ENCODE data around the gene MTFR1L.
"Not testable (repeated sequence)": the region's sequence is repeated elsewhere in the genome, so short reads cannot be mapped to it uniquely, and the experiment has no call there.

The MTFR1L gene

GRCh38 chr1:25829046-25829445 lies 9.3 kb downstream of the MTFR1L start:
- DNase-seq: no peak

- no peak for DNase-seq
Observed at GRCh38 chr1:25831569-25832196, 11.9 kb downstream of the MTFR1L start.

GRCh38 chr1:25832336-25833037 lies 12.7 kb downstream of the MTFR1L start:
- DNase-seq: no peak

- DNase-seq: no peak
Observed at GRCh38 chr1:25833158-25833557, 13.4 kb downstream of the MTFR1L start.

GRCh38 chr1:25834894-25835293 lies 15.1 kb downstream of the MTFR1L start:
- no peak for DNase-seq

DNA sequence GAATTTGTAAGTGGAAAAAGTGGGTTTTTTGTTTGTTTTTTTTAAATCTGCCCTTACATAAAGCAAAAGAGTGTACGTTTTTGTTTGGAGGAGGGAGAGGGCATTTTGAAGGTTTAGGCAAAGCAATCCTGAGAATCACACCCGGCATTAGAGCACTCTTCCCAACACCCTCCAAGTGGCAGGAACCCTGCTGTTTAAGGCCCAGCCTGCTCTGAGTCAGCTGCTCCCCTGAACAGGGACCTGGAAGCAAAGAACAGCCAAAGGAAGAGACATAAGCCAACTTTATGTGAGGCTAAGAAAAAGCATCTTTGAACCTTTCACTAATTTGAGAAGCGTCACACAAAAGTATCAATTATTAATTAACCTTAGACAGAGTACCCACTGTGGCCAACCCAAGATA lies 16.9 kb downstream of the MTFR1L start:
- DNase-seq: no peak

- DNase-seq: no peak
Observed at GRCh38 chr1:25837262-25837875, 17.6 kb downstream of the MTFR1L start.

DNA sequence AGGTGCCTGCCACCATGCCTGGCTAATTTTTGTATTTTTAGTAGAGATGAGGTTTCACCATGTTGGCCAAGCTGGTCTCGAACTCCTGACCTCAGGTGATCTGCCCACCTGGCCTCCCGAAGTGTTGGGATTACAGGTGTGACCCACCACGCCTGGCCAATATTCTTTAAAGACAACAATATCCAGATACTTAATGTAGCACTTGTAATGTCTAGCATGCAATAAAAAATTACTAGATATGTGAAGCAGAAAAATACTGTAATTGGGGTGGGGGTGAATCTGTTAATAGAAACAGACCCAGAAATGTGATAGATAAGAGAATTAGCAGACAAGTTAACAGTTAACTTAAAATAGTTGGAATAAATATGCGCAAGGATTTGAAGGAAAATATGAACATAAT lies 20.1 kb downstream of the MTFR1L start:
- DNase-seq: not testable (repeated sequence)

DNA sequence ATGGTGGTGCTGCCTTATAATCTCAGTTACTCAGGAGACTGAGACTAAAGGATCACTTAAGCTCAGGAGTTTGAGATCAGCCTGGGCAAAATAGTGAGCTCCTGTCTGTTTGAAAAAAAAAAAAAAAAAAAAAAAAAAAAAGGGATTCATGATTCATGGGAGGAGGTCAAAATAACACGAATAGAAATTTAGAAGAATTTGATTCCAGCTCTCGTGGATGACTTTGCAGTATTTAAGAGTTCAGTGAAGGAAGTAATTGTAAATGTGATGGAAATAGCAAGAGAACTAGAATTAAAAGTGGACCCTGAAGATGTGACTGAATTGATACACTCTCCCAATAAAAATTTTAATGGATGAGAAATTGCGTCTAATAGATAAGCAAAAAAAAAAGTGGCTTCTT lies 23.7 kb downstream of the MTFR1L start:
- DNase-seq: no peak

- DNase-seq: no peak
Observed at GRCh38 chr1:25844536-25845337, 25.0 kb downstream of the MTFR1L start.

DNA sequence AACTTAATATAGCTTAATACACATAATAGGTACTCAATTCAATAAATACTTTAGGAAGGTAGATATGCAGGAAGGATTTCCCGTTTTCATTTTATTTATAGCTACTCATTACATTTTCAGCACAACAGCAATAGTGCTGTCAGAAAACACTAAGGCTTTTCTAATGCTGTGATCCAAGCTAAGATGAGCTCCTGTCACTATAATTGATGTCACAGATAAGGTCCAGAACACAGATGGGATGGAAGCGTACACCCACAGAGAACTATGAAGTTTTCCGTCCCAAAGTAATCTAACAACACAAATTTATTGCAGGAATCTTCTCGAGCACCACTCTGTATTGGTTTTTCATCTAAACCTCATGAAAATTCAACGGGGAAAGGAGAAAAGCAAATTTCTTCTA lies 25.9 kb downstream of the MTFR1L start:
- DNase-seq: no peak

GRCh38 chr1:25847929-25848328 lies 28.2 kb downstream of the MTFR1L start:
- DNase-seq: no peak

GRCh38 chr1:25848531-25848930 lies 28.8 kb downstream of the MTFR1L start:
- no peak for DNase-seq

GRCh38 chr1:25854554-25854953 lies 34.8 kb downstream of the MTFR1L start:
- DNase-seq: no peak

DNA sequence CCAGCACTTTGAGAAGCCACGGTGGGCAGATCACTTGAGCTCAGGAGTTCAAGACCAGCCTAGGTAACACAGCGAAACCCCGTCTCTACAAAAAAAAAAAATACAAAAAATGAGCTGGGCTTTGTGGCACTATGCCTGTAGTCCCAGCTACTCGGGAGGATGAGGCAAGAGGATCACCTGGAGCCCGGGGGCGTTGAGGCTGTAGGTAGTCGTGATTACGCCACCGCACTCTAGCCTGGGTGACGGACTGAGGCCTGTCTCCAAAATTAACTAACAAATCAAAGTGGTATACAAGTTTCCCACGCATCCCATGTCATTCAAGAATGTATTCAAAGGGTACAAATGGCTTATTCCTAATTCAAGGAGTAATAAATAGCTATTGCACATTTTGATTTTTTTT lies 37.1 kb downstream of the MTFR1L start:
- no peak for DNase-seq

DNA sequence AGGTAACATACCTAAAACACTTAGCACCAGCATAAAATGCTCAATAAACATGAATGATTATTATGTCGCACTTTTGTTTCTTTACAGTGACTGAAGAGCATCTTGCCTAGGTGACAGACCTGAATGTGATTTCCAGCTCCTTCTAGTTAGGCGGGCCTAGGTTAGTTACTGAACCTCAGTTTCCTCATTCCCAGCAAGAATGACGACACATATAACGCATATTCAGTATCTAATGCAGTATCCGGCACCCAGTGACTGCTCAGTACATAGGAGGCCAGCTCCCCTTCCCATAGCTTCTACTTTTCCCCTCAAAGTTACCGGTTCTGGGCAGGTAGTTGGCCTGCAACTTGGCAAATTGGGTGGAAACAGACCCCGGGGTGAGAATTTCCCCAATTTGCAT lies 38.7 kb downstream of the MTFR1L start:
- no peak for DNase-seq

DNA sequence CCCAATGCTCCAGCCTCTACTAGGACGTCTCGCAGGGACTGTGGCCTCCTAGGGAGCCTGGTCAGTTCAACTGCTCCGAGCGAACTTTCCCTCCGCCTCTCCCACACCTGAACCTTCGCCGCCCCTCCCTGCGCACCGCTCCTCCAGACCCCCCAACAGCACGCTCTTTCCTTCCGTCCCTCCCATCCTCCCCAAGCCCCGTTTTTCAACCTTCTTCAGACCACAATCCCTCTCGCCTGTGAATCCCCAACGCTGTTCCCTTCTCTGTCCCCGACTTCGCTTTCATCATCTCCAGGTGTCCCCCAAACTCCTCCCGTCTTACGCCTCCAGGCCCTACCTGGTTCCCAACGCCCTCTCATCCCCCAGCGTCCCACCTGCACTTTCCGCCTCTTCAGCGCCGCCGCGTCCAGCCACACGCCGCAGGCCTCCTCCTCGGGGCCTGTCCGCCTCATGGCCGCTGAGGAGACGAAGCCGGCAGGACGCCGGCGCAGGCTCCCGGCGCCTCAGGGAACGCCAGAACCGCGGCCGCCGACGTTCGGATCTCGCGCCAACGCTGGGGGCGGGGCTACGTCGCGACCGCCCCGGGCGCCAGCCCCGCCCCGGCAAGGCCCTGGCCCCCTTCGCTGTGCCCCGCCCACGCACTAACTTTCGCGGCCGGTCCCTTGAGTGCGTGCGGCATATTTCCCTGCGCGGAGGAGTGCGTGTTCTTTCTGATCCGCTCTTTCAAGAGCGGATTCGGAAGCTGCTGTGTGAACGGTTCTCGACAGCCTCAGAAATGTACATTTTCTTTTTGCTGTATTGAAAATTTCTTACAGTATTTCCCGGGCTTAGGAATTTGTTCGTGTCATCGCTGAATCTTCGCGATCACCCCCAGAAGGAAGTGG lies 39.4 kb downstream of the MTFR1L start, which contains the start of gene AUNIP:
Gene AUNIP, minus strand, starts transcription at position 552 of the 884 bp plus-strand sequence. Its CDS starts 100 bp downstream, at position 452.
- peak; percentile 90 to 91 for DNase-seq

DNA sequence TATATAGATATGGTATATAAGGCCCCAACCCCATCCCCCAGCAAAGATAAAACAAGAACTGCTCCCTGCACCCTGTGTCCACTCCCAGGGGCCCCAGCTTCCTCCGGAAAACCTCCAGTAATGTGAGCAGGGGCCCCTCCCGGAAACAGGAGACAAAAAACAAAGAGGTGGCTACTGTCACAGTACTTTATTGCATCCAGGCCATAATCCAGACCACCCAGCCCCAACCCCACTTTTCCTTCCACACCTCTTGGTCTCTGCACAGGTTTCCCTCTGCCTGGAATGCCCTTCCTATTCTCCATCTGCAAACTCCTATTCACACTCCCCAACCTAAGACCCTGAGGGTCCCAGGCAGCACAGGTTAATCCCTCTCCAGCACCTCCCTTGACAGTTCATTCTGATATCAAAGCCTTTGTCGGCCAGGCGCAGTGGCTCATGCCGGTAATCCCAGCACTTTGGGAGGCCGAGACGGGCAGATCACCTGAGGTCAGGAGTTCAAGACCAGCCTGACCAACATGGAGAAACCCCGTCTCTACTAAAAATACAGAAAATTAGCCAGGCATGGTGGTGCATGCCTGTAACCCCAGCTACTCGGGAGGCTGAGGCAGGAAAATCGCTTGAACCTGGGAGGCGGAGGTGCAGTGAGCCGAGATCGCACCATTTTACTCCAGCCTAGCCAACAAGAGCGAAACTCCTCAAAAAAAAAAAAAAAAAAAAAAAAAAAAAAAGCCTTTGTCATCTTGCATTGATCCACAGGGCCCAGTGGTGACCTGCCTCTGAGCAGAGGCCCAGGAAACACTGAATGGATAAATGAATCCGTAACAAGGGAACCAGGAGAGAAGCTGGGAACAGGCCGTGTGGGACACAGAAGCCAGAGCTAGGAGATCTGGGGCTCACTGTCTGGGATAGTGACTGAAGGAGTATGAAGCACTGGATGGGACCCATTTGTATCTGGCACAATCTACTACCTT lies 41.8 kb downstream of the MTFR1L start:
- peak in 1 of 2 donors; percentile 30 for DNase-seq

- no peak for DNase-seq
Observed at GRCh38 chr1:25862785-25863485, 43.2 kb downstream of the MTFR1L start.
